Left ventricle myocardium inferior (tissue), 1 donor: ENCODE data around the gene WNT3A. TPM values are rescaled to one million over a fixed set of nuclear protein-coding genes. Genes with fewer than 3 reads are reported as not detected.
A peak's percentile ranks its signal among the peaks of the same experiment; 100 is the strongest.

Experiments
- DNase-seq: peaks from one replicate; pipeline ENCODE4 v3.0.0-alpha.2; 2020
- H3K27ac ChIP-seq: fragments of 200-600 bp; replicated peaks from 2 replicates; pipeline ENCODE4 v1.8.0; 2021
- H3K27me3 ChIP-seq: fragments of 200-600 bp; 2 replicates; pipeline ENCODE4 v1.8.0; 2021; ENCODE audit warnings: low read depth
- H3K36me3 ChIP-seq: fragments of 200-600 bp; 2 replicates; pipeline ENCODE4 v1.8.0; 2021
- H3K4me1 ChIP-seq: fragments of 200-600 bp; 2 replicates; pipeline ENCODE4 v1.8.0; 2021
- H3K4me3 ChIP-seq: fragments of 200-600 bp; 2 replicates; pipeline ENCODE4 v1.8.0; 2021; ENCODE audit warnings: mild to moderate bottlenecking, moderate library complexity
- H3K9me3 ChIP-seq: fragments of 200-600 bp; replicated peaks from 2 replicates; pipeline ENCODE4 v1.8.0; 2021
- intact Hi-C: fragments of 100-400 bp; cut with micrococcal nuclease; formaldehyde crosslinking; loops from one replicate; pipeline ENCODE4 v1.11.0; 2022
- total RNA-seq: library from RNA; stranded (reverse); fragmentation: NEBNext Ultra II Directional; extraction: Animal tissue kit (Norgen Biotek cat#: 25700); gene quantifications from one replicate; pipeline ENCODE4 v1.2.1, GENCODE V29; 2021
- TF ChIP-seq, protein P1 (sequence below): fragments of 200-600 bp; IDR thresholded peaks from 2 replicates; pipeline ENCODE4 v1.8.0; 2021; ENCODE audit warnings: antibody characterized with exemption, mild to moderate bottlenecking, borderline replicate concordance
- donor health status: DM: no; HTN: yes; CAD: no; lungs with severe emphysema.

Gene WNT3A
- total RNA-seq, 1 donor from 2014 or later = not detected

DNA sequence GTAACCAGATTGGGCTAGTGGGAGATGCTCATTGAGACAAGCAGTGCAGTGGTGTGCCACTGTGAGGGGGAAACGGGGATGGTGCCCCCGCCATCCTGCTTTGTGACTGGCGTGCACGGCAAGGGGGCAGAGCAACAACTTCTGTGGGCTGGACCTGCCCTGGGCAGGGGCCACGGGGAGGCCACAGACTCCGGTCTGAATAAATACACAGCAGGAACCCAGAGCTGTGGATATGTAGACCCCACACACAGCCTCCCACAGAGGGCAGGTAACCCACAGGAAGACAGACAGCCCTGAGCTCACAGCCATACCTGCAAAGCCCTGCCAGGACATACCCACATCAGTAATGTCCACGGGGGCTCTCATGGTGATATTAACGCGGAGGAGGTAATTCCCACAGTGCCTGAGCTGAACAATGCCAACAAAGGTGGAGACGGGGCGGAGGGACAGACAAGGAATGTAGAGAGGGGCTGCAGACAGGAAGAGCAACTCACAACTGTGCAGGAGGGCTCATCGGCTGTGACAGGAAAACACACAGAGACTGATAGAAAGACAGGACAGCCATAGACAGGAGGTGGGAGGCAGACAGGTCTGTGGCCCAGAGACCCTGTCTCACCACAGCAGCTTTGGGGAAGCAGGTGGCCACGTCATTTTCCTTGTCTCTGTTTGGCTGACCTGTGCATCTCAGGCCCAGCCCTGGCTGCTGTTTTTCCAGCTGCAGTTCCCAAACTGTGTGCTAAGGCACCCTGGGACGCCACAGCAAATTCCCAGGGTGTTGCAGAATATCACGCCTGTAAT lies 4.9 kb upstream of the WNT3A start:
- Histone ChIP-seq H3K27me3 (peaks cover 74% of the 10 kb centered on the region), H3K9me3 (peaks cover 19% of the 10 kb centered on the region), H3K4me1 (peaks cover under 1% of the 10 kb centered on the region), H3K36me3 (no peaks in the 10 kb centered on the region), H3K4me3 (no peak overlapping the region), H3K27ac (no peak overlapping the region)
- DNase-seq = no peak
- TF ChIP-seq, protein P1, sequence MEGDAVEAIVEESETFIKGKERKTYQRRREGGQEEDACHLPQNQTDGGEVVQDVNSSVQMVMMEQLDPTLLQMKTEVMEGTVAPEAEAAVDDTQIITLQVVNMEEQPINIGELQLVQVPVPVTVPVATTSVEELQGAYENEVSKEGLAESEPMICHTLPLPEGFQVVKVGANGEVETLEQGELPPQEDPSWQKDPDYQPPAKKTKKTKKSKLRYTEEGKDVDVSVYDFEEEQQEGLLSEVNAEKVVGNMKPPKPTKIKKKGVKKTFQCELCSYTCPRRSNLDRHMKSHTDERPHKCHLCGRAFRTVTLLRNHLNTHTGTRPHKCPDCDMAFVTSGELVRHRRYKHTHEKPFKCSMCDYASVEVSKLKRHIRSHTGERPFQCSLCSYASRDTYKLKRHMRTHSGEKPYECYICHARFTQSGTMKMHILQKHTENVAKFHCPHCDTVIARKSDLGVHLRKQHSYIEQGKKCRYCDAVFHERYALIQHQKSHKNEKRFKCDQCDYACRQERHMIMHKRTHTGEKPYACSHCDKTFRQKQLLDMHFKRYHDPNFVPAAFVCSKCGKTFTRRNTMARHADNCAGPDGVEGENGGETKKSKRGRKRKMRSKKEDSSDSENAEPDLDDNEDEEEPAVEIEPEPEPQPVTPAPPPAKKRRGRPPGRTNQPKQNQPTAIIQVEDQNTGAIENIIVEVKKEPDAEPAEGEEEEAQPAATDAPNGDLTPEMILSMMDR = no peak
- intact Hi-C loops = no loop called here

DNA sequence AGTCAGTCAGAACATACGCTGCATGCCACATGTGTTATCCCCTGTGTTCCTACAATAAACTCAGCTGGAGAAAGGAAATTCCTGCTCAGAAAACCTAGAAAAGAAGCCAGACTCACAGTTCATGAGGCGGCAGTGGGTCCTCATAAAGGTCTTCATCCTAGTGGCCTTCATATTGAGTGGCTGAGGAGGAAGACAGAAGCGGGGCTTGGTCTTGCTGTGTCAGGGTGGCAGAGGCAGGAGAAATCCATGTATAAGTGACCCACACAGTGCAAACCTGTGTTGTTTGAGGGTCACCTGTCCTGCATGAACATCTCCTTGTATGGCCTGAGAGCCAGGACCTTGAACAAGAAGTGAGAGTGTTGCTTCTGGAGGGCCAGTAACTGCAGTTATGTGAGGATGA lies 4.0 kb upstream of the WNT3A start:
- H3K4me3 ChIP-seq = no peak overlapping the region
- H3K9me3 ChIP-seq = peaks cover 11% of the 10 kb centered on the region
- DNase-seq = no peak
- H3K4me1 ChIP-seq = peaks cover 6% of the 10 kb centered on the region
- no peaks in the 10 kb centered on the region for H3K36me3 ChIP-seq
- intact Hi-C loops = no loop called here
- TF ChIP-seq, protein P1 = no peak
- H3K27me3 ChIP-seq = peaks cover 83% of the 10 kb centered on the region
- no peak overlapping the region for H3K27ac ChIP-seq

DNA sequence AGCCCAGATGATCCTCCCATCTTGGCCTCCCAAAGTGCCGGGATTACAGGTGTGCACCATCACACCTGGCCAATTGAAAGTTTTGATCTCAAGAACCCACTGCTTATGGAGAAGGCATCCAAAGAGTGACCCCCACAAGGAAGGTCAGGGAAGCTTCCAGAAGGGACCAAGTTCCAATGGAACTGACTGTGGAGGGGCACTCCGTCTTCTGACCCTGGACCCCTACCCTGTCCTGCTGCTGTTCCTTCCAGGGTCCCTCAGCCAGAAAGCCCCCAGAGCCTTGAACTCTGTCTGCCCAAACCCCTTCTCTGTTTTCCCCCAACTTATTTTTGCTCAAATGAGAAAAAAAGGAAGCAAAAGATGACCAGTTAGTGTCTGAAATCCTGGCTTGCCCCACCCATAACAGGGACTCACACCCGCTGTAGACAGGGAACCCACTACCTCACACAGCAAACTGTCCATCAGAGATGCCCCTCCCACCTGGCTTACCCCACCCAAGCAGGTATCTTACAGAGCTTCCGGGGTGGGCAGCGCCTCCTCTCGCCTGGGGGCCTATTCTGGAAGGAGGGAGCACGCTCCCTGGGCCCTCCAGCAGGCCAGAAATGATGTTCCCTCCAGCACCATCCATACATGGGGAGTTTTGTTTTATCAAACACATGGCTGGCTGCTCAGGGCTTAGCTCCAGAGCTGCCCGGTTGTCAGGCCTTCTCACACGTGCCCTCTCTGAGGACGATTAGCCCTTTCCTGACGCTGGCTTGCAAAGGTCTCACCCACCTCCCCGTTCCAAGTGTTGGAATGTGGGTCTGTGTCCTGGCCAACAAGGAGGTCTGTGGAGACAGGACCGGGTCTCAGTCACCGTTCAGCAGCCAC lies 3.1 kb upstream of the WNT3A start:
- H3K27me3 ChIP-seq = peaks cover 85% of the 10 kb centered on the region

DNA sequence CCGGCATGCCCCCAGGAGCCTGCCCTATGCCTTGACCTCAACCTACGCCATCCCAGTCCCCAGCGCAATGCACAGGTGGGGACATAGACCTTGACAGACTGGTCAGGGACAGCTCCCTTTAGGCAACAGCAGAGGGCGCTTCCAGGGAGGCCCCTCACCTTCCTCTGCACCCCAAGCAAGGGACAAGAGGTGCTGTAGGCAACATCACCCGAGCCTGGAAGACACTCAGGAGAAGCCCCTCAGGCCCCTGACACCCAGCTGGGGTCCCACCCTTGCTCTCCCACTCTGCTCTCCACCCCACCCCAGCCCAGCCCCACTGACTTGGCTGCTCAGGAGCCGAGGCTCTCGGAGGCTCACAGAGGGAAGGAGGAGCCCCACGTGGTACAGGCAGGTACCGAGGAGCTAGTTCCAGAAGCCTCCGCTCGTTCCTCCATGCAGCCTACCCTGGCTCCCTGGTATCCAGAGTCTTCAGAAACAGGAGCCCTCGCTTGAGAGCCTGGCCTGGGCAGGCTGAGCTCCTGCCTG lies 2.4 kb upstream of the WNT3A start:
- Histone ChIP-seq H3K36me3 (no peaks in the 10 kb centered on the region), H3K9me3 (no peaks in the 10 kb centered on the region), H3K27me3 (peaks cover 92% of the 10 kb centered on the region), H3K4me3 (no peak overlapping the region), H3K27ac (no peak overlapping the region), H3K4me1 (peaks cover 6% of the 10 kb centered on the region)
- intact Hi-C loops = no loop called here
- TF ChIP-seq, protein P1 = peak; percentile 45
- DNase-seq = no peak

More for the DNA sequence above, 3.1 kb upstream of the WNT3A start:
- intact Hi-C loops = no loop called here
- no peak overlapping the region for H3K4me3 ChIP-seq
- no peaks in the 10 kb centered on the region for H3K36me3 ChIP-seq
- H3K27ac ChIP-seq = no peak overlapping the region
- TF ChIP-seq, protein P1 = no peak
- DNase-seq = no peak
- H3K4me1 ChIP-seq = peaks cover 6% of the 10 kb centered on the region
- peaks cover 2% of the 10 kb centered on the region for H3K9me3 ChIP-seq

DNA sequence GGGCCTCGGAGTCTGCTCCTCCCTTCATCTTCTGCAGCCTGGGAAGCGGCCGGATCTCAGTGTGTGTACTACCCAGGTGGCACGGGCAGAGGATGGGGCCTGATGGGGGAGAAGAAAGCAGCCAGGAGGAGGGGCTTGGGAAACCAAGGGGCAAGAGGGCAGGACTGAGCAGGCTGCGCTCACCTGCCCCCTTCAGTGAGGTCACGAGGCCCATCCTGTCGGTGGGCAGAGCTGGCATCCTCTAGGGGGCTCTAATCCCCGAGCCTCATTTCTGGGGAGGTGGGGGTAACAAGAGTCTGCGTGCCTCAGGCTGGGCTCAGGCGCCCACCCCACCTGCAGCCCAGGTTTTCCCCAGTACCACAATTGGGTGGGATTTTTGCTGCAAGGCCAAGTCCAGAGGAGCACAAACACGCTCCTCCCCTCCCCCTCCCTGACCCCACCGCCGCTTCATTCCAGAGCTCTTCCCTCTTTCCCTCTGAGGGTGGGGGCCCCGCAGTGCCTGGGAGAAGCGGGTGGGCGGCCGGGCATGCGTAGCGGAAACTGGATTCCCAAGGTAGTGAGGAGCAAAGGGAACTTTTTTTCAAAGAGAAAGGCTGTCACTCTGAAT lies 1.8 kb upstream of the WNT3A start:
- intact Hi-C loops = no loop called here
- no peaks in the 10 kb centered on the region for H3K36me3 ChIP-seq
- DNase-seq = no peak
- H3K4me1 ChIP-seq = peaks cover 6% of the 10 kb centered on the region
- no peaks in the 10 kb centered on the region for H3K9me3 ChIP-seq
- H3K4me3 ChIP-seq = no peak overlapping the region
- TF ChIP-seq, protein P1 = no peak
- H3K27ac ChIP-seq = no peak overlapping the region
- H3K27me3 ChIP-seq = peaks cover 98% of the 10 kb centered on the region
